CD4-positive, alpha-beta T cell treated with Interleukin-6 for 4 hours (primary cell): ENCODE results near the gene ENO2.
A peak's percentile ranks its signal among the peaks of the same experiment; 100 is the strongest.

ENCODE experiments used
- DNase-seq: peaks from one replicate; pipeline ENCODE4 v3.0.0-alpha.2; 2020; ENCODE audit warnings: mixed read lengths

Gene ENO2

GRCh38 chr12:6914947-6915788, 788 bp downstream of the ENO2 start:
- DNase-seq = no peak

- DNase-seq = no peak
Observed at GRCh38 chr12:6915789-6916285, 1.5 kb downstream of the ENO2 start.

GRCh38 chr12:6916426-6917200, 2.2 kb downstream of the ENO2 start:
- no peak for DNase-seq

GRCh38 chr12:6917491-6918231, 3.3 kb downstream of the ENO2 start:
- no peak for DNase-seq

GRCh38 chr12:6919588-6919987, 5.2 kb downstream of the ENO2 start:
- no peak for DNase-seq

- no peak for DNase-seq
Observed at GRCh38 chr12:6921539-6921938, 7.2 kb downstream of the ENO2 start.

- no peak for DNase-seq
Observed at GRCh38 chr12:6921996-6922946, 7.9 kb downstream of the ENO2 start.

- no peak for DNase-seq
Observed at GRCh38 chr12:6923003-6923732, 8.8 kb downstream of the ENO2 start.

- DNase-seq = no peak
Observed at GRCh38 chr12:6923851-6924250, 9.5 kb downstream of the ENO2 start.

- no peak for DNase-seq
Observed at GRCh38 chr12:6925239-6925539, 10.8 kb downstream of the ENO2 start.

GRCh38 chr12:6925540-6926279, 11.3 kb downstream of the ENO2 start:
- no peak for DNase-seq

- DNase-seq = peak; percentile 56
Observed at GRCh38 chr12:6927379-6928021, 13.1 kb downstream of the ENO2 start, which contains the start of gene ATN1. Gene ATN1, plus strand, starts transcription at chr12:6927959. Its CDS starts 6,043 bp downstream, at chr12:6934002.

- peak; percentile 32 for DNase-seq
Observed at GRCh38 chr12:6928022-6928702, 13.8 kb downstream of the ENO2 start.

GRCh38 chr12:6928703-6929407, 14.5 kb downstream of the ENO2 start:
- DNase-seq = peak; percentile 1

GRCh38 chr12:6929466-6930452, 15.4 kb downstream of the ENO2 start:
- DNase-seq = peak; percentile 5

GRCh38 chr12:6932766-6933165, 18.4 kb downstream of the ENO2 start:
- DNase-seq = no peak

- peak; percentile 0 for DNase-seq
Observed at GRCh38 chr12:6934110-6934509, 19.7 kb downstream of the ENO2 start.
